Ureter (tissue), 1 donor: ENCODE measurements around the gene HTRA2. TPM values are rescaled to one million over a fixed set of nuclear protein-coding genes. Genes with fewer than 3 reads are reported as not detected.

Source experiments
- DNase-seq: peaks from one replicate; pipeline ENCODE4 v3.0.0-alpha.2; 2020; ENCODE audit warnings: low spot score
- total RNA-seq: library from RNA; stranded (reverse); gene quantifications from one replicate; pipeline ENCODE4 v1.2.4, GENCODE V29; 2023
- donor health status: DM: yes; HTN: yes; CAD: no.

The HTRA2 gene
- total RNA-seq, 1 donor from 2014 or later = 22.4 TPM

DNA sequence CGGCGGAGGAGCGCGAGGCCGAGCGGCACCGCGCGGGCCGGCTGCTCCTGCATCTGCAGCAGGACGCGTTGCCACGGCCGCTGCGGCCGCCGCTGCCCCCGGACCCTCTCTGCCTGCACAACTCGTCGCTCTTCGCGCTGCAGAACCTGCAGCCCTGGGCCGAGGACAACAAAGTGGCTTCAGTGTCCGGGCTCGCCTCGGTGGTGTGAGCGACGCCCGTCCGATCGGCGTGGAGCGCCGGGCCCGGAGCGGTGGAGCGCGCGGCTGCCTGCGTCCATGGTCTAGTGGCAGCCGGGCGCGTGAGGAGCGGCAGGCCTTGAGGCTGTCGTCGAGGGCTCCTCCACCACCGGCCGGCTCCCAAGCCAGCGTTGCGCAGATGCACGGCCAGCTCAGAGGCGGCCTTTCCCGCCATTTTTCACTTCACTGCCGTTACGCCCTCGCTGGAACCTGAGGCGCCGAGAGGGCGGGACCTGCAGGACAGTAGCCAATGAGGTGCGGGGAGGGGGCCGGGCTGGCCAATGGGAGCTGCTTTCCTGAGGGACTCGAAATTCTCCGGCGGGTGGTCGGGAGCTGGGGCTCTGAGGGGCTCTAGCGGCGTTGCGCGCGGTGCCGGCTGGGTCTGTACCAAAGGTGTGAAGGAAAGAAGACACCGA lies 13.6 kb upstream of the HTRA2 start:
- DNase-seq = no peak

DNA sequence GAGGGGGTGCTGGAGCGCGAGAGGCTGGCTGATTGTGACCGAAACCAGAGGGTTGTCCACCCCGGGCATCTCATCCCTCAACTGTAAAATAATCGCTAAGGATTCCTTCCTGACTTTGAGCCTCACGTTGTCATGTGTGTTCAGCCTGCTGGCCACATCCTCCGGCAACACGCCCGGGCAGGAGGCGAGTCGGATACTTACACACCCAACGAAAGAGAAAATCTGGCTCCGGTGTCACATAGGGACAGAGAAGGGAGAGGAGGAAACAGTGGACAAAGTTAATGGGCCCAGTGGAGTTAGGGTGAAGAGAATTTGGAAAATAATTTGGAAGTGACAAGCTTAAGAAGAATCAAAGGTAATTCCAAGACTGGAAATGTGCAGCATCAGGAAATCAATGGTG lies 13.1 kb upstream of the HTRA2 start:
- no peak for DNase-seq

- no peak for DNase-seq
Observed at GRCh38 chr2:74522516-74522915, 7.2 kb upstream of the HTRA2 start.

DNA sequence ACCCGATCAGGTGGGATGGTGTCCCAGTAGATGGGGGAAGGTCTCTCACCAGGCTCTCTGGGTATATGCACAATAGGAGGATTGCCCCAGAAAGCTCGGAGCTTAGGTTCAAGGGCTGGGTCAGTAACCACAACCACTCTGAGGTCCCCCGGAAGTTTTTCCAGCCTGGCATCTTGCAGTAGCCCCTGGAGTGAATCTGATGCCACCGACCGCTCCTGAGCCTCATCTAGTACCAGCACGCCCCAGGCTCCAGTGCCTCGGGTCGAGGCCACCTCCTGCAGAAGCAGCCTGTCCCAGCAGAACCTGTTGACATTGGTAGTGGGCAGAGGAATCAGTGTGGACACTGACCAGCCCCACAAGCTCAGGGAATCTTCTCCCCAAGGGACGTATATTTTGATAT lies 5.7 kb upstream of the HTRA2 start:
- no peak for DNase-seq

GRCh38 chr2:74524955-74525716 lies 4.6 kb upstream of the HTRA2 start:
- no peak for DNase-seq

DNA sequence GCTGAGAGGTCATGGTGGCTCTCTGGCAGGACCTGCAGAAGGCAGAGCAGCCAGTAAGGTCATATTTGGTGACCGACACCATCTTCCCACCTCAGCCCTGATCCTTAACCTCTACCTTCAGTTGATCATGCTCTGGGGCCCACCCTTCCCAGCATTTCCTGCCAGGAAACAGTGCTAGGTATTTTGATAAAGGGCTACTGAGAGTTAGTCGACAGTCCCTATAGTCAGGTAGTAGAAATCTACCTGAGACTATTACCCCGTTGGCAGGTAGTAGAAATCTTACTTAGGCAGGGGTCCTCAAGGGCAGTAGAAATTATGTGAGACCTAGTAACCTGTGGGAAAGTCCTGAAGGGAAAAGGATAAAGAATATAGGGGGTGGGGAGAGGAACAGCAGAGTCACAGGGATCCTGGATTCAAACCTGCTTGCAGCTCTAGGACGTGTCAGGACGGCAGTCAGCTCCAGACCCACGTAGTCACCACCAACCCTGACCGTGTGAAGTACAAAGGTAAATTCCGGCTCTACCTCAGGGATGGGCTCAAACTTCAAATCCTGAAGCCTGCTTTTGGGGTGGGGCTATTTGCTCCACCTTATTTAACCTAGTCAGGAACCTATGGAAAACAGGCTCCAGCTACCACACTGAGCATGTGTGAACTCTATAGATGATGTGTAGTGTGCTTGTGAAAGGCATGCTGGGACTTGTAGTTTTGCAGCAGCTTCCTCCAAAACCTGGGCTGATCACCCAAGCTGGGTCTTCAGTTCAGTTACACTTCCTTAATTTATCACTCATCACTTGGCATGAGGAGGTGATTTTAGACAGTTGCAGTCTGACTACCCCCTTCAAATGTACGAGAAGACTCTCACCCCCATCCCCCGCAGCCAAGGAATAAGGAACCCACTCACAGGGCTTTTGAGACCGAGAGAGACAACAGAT lies 3.8 kb upstream of the HTRA2 start, which contains the start of gene DQX1:
DQX1 (minus strand) TSS at position 515 of the 932 bp plus-strand sequence; CDS start at position 13, 502 bp downstream.
- DNase-seq = no peak

- no peak for DNase-seq
Observed at GRCh38 chr2:74526649-74527230, 3.0 kb upstream of the HTRA2 start.

DNA sequence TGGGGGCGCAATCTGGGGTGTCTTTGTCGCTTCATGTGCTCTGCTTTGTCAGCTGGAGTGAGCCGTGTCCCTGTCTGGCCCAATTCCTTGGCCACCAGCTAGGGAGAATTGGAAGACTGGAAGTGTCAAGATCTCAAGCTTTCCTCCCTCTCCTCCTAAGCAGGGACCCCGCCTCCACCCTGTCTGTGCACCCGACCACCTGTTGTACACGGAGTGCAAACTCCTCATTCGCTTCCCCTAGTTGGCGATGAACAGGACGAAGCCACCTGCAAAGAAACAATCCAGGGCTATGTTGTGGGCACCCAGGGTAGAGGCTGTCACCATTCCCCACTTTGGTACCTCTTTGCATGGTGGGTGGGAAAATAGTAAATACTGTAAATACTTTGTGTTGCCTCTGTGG lies 2.0 kb upstream of the HTRA2 start:
- no peak for DNase-seq

GRCh38 chr2:74528600-74529356 lies 955 bp upstream of the HTRA2 start:
- DNase-seq = no peak

GRCh38 chr2:74530239-74531187 lies 780 bp downstream of the HTRA2 start:
- peak; percentile 60 for DNase-seq

DNA sequence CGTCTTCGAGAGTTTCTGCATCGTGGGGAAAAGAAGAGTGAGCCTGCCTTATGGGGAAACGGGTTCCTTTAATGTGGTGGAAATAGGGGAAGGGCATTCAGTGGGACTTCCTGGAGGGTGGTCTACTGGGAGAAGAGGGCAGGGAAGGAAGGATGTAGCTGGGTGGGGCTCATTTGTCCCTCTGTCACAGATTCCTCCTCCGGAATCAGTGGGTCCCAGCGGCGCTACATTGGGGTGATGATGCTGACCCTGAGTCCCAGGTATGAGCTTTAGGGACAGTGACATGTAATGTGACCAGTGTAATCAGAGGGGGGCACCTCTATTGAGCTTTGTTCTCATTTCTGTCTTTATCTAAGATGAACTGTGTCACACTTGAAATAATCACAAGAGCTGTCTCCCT lies 1.9 kb downstream of the HTRA2 start:
- no peak for DNase-seq

GRCh38 chr2:74532222-74532621 lies 2.5 kb downstream of the HTRA2 start:
- DNase-seq = no peak

DNA sequence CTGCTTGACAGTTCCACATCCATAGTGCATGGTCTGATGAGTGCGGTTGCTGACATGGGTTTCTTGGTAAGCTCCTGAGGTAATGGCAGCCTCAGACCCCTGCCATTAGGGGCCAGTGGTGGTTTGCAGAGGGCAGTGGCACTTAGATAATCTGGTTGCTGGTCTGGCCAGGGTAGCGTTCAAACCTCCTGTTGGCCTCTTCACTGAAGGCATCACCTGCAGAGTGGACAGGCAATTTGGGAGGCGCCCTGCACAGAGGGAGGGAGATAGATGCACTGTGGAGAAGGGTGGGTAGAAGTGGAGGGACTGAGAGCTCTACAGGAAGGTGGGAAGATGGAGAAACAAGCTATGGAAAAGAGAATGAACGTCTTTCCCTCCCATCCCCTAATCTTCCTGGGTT lies 3.7 kb downstream of the HTRA2 start:
- no peak for DNase-seq

GRCh38 chr2:74534411-74534810 lies 4.7 kb downstream of the HTRA2 start:
- DNase-seq = no peak

DNA sequence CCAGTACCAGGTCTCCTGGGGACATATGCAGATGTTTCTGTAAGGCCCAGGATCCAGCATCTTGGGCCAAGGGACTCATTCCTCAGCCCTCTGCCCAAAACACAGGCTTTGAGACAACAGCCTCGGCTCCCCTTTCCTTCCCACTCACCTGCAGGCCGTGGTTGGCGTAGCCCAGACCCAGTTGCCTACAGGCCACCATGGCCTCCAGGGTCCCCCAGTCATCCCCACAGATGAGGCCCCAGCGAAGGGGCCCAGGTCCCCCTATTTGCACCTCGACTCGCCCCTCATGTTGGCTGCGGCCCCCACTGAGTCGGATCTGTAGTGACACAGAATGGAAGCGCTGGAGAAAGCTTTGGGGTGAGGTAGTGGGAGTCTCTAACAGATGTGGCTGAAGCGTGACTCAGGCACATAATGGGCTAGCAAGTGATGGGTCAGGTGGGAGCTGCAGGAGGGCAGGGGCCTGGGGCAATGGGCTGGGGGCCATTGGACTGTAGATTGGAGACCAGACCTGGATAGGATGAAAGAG lies 5.8 kb downstream of the HTRA2 start:
- DNase-seq = no peak

GRCh38 chr2:74536166-74536950 lies 6.6 kb downstream of the HTRA2 start:
- DNase-seq = no peak

DNA sequence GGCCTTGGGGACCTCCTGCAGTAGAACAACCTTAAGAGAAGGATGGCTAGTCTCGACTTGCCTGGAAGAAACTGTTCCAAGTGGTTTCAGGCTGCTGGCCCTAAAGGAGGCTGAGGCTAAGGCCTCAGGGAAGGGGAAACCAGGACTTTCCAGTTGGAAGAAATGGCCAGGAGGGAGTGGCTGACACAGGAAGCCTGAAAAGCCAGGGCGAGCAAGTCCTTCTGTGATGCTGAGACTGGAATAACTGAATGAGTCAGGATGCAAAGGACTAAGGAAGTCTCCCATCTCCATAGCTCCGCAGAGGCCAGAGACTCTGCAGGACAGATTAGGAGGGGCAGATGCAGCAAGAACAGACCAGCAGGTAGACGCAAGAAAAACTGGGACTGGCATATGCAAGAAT lies 7.4 kb downstream of the HTRA2 start:
- DNase-seq = no peak

- DNase-seq = no peak
Observed at GRCh38 chr2:74538881-74539339, 9.2 kb downstream of the HTRA2 start.

- no peak for DNase-seq
Observed at GRCh38 chr2:74540291-74540690, 10.6 kb downstream of the HTRA2 start.
